Endothelial cell of umbilical vein (primary cell): ENCODE data around the gene WBP1L. TPM values are rescaled to one million over a fixed set of nuclear protein-coding genes. Genes with fewer than 3 reads are reported as not detected.

ENCODE experiments used
- BruUV-seq: library from RNA; stranded (reverse); fragments of 400-500 nt; replicated peaks from 2 replicates; lab custom pipeline; 2021; lab: Mats Ljungman, UMichigan
- CTCF ChIA-PET: fragments of 300-600, 350-600 bp; sonication (Branson Sonifier 250); formaldehyde crosslinking; loops from one replicate; lab custom pipeline; 2021; ENCODE audit warnings: antibody characterized with exemption, inconsistent platforms; lab: Charles Lee
- POLR2A ChIA-PET: fragments of 300-600, 350-600 bp; sonication (Branson Sonifier 250); formaldehyde crosslinking; loops from one replicate; lab custom pipeline; 2021; ENCODE audit warnings: antibody characterized with exemption, inconsistent platforms; lab: Charles Lee
- DNase-seq: peaks from one replicate; pipeline ENCODE4 v3.0.0-alpha.2; 2011; ENCODE audit warnings: low read depth, low spot score
- FAIRE-seq: peaks from 2 replicates; lab custom pipeline; 2011; peaks lifted over from hg19 to GRCh38; lab: Jason Lieb, UNC
- H2AFZ ChIP-seq: 2 replicates; pipeline ENCODE4 v1.6.0; 2012; ENCODE audit warnings: low read depth, low read length, control low read depth, inconsistent platforms
- H3K27ac ChIP-seq: 2 replicates; pipeline ENCODE4 v1.5.1; 2011; ENCODE audit warnings: low read depth, mild to moderate bottlenecking, control low read depth, low read length, moderate library complexity; ENCODE audit not compliant: insufficient read depth
- H3K27me3 ChIP-seq, 2 experiments: 2 replicates each; pipeline versions ENCODE4 v1.6.0 to v1.6.1; 2011; ENCODE audit warnings: low read length in 2 of 2, mixed read lengths in 1 of 2; ENCODE audit not compliant: control insufficient read depth in 2 of 2, insufficient read depth in 2 of 2
- H3K36me3 ChIP-seq, 2 experiments: 2 replicates in 1 of 2; 3 replicates in 1 of 2; pipeline ENCODE4 v1.5.1; 2011; ENCODE audit warnings: low read length in 2 of 2, mild to moderate bottlenecking in 1 of 2, moderate library complexity in 1 of 2; ENCODE audit not compliant: control insufficient read depth in 2 of 2, insufficient read depth in 2 of 2; ENCODE audit errors: extremely low read depth in 1 of 2
- H3K4me1 ChIP-seq: 3 replicates; pipeline ENCODE4 v1.5.1; 2011; ENCODE audit warnings: mild to moderate bottlenecking, low read length; ENCODE audit not compliant: control insufficient read depth, insufficient read depth; ENCODE audit errors: extremely low read depth
- H3K4me2 ChIP-seq: 2 replicates; pipeline ENCODE4 v1.6.1; 2011; ENCODE audit warnings: low read length, control low read depth, mixed read lengths; ENCODE audit not compliant: insufficient read depth
- H3K4me3 ChIP-seq, 3 experiments: fragments of 200-600 bp in 1 of 3; sonication (generic), shearing (Covaris generic) in 1 of 3; replicated peaks in 1 of 3; 2 replicates each; pipeline ENCODE4 v1.5.1; 2011 to 2016; ENCODE audit warnings: control low read depth in 3 of 3, low read length in 3 of 3, mild to moderate bottlenecking in 2 of 3, inconsistent platforms in 1 of 3, low read depth in 1 of 3, moderate library complexity in 1 of 3; ENCODE audit not compliant: insufficient read depth in 1 of 3
- H3K79me2 ChIP-seq: 2 replicates; pipeline ENCODE4 v1.6.0; 2012; ENCODE audit warnings: low read length, inconsistent platforms; ENCODE audit not compliant: control insufficient read depth, insufficient read depth
- H3K9ac ChIP-seq: replicated peaks from 2 replicates; pipeline ENCODE3; 2011; ENCODE audit warnings: low read length, control low read depth; ENCODE audit not compliant: insufficient read depth; ENCODE audit errors: extremely low read depth
- H3K9me1 ChIP-seq: replicated peaks from 3 replicates; pipeline ENCODE4 v1.6.0; 2011; ENCODE audit warnings: mild to moderate bottlenecking, low read length; ENCODE audit not compliant: control insufficient read depth, insufficient read depth; ENCODE audit errors: extremely low read depth
- H3K9me3 ChIP-seq: replicated peaks from 2 replicates; pipeline ENCODE4 v1.5.1; 2012; ENCODE audit warnings: low read length, inconsistent platforms; ENCODE audit not compliant: control insufficient read depth, insufficient read depth
- H4K20me1 ChIP-seq: replicated peaks from 2 replicates; pipeline ENCODE3; 2011; ENCODE audit warnings: mild to moderate bottlenecking, low read length; ENCODE audit not compliant: control insufficient read depth, insufficient read depth; ENCODE audit errors: extremely low read depth
- EZH2 ChIP-seq: IDR thresholded peaks from 2 replicates; pipeline ENCODE4 v1.6.1; 2012; ENCODE audit warnings: borderline replicate concordance, low read depth, mild to moderate bottlenecking, moderate library complexity, low read length, inconsistent platforms; ENCODE audit not compliant: severe bottlenecking
- FOS ChIP-seq: IDR thresholded peaks from 2 replicates; pipeline ENCODE4 v1.6.1; 2011; ENCODE audit warnings: mild to moderate bottlenecking, low read length, moderate library complexity, borderline replicate concordance; ENCODE audit not compliant: insufficient read depth
- GATA2 ChIP-seq: IDR thresholded peaks from 2 replicates; pipeline ENCODE4 v1.7.0; 2011; ENCODE audit warnings: low read depth, mild to moderate bottlenecking, moderate library complexity, mixed read lengths, low read length; ENCODE audit not compliant: insufficient read length, insufficient read depth
- JUN ChIP-seq: IDR thresholded peaks from 2 replicates; pipeline ENCODE4 v1.6.1; 2011; ENCODE audit warnings: borderline replicate concordance, low read depth; ENCODE audit not compliant: insufficient read length, insufficient read depth
- MYC ChIP-seq: IDR thresholded peaks from one replicate; pipeline ENCODE4 v1.6.1; 2011; ENCODE audit warnings: mild to moderate bottlenecking, low read depth, low read length
- POLR2A ChIP-seq: IDR thresholded peaks from 2 replicates; pipeline ENCODE4 v1.6.1; 2012; ENCODE audit warnings: low read depth, mild to moderate bottlenecking, control low read depth, low read length
- POLR2AphosphoS5 ChIP-seq: IDR thresholded peaks from 2 replicates; pipeline ENCODE4 v1.6.1; 2012; ENCODE audit warnings: low read depth, mild to moderate bottlenecking, control low read depth, low read length, moderate library complexity; ENCODE audit not compliant: insufficient read depth
- dilution Hi-C: fragments of 300-500 bp; cut with MboI; formaldehyde crosslinking; loops from one replicate; pipeline ENCODE4 v1.15.0; 2019; ENCODE audit warnings: low sequenced_read_pairs; ENCODE audit not compliant: extremely low pct_ligation_motif_present
- intact Hi-C: fragments of 100-400 bp; cut with micrococcal nuclease; formaldehyde crosslinking; loops from one replicate; pipeline ENCODE4 v1.10.0; 2022
- polyA plus RNA-seq, 4 experiments: library from polyadenylated mRNA; depleted of rRNA in 3 of 4; stranded (reverse) in 3 of 4; unstranded in 1 of 4; fragments of >200 nt; gene quantifications; 2 replicates each; pipeline versions ENCODE4 v1.2.1 to v1.2.3, GENCODE V29; 2011 to 2012; ENCODE audit warnings: missing spikeins in 1 of 4
- total RNA-seq: library from RNA; stranded (reverse); gene quantifications from 2 replicates; pipeline ENCODE4 v1.2.3, GENCODE V29; 2021
- TF ChIP-seq, protein P1 (sequence below): IDR thresholded peaks from 2 replicates; pipeline ENCODE4 v1.6.1; 2011; ENCODE audit not compliant: insufficient read depth, insufficient read length
- TF ChIP-seq, protein P2 (sequence below), 2 donors: IDR thresholded peaks; 1 replicate in 1 of 2; 2 replicates in 1 of 2; pipeline ENCODE4 v1.5.1; 2011; ENCODE audit warnings: low read length in 2 of 2, mild to moderate bottlenecking in 2 of 2, moderate library complexity in 2 of 2, control low read depth in 1 of 2, inconsistent platforms in 1 of 2, low read depth in 1 of 2; ENCODE audit not compliant: insufficient read depth in 1 of 2; ENCODE audit errors: extremely low read depth in 1 of 2

WBP1L gene
- total and polyA plus RNA-seq, 2 donors (not counting 3 experiments of a cell fraction or from before 2014, with no cell fraction given), result 46.0 to 70.3 TPM

DNA sequence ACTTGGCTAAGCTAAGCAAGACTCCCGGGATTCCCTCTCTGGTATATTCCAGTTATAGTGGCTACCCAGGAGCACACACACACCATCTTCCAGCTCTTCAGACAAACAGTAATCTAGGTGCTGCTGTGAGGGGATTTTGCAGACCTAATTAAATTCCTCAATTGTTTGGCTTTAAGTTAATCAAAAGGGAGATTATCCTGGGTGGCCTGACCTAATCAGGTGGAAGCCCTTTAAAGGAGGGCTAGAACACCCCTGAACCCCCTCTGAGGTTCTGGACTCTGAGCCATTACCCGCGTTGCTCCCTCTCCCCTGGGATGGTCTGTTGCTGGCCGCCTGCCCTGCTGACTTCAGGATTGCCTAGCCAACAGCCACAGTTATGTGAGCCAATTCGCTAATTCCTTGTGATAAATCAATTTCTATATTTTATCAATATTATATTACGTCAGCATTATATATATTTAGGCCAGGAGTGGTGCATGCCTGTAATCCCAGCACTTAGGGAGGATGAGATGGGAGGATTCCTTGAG, 22.9 kb upstream of the WBP1L start:
- Histone ChIP-seq H3K4me2 (no peak overlapping the region), H3K9me1 (no peaks in the 10 kb centered on the region), H3K4me1 (peaks cover 5% of the 10 kb centered on the region), H4K20me1 (no peaks in the 10 kb centered on the region), H3K27ac (no peak overlapping the region), H3K9me3 (no peaks in the 10 kb centered on the region), H3K4me3 (no peak overlapping the region), H2AFZ (no peak overlapping the region), H3K9ac (no peak overlapping the region), H3K27me3 (no peaks in the 10 kb centered on the region), H3K36me3 (no peaks in the 10 kb centered on the region), H3K79me2 (peaks cover 3% of the 10 kb centered on the region)
- DNase-seq (no peak), FAIRE-seq (no peak)
- ChIA-PET CTCF (interaction anchor here (0.6 to 3.1 kb wide), 4 partner anchors 10 to 181 kb away, joined by 3 to 15 read pairs (median 8); no protein-coding TSS in a partner anchor), POLR2A (interaction anchor here (0.6 kb wide), 1 partner anchor 37 kb away, joined by 7 read pairs; no protein-coding TSS in a partner anchor)
- no TSS peak for BruUV-seq
- TF ChIP-seq, protein P1, sequence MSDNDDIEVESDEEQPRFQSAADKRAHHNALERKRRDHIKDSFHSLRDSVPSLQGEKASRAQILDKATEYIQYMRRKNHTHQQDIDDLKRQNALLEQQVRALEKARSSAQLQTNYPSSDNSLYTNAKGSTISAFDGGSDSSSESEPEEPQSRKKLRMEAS, result no peak
- TF ChIP-seq GATA2 (no peak), EZH2 (no peak), POLR2AphosphoS5 (no peak), MYC (no peak), FOS (no peak), POLR2A (no peak), JUN (no peak)
- TF ChIP-seq, protein P2, sequence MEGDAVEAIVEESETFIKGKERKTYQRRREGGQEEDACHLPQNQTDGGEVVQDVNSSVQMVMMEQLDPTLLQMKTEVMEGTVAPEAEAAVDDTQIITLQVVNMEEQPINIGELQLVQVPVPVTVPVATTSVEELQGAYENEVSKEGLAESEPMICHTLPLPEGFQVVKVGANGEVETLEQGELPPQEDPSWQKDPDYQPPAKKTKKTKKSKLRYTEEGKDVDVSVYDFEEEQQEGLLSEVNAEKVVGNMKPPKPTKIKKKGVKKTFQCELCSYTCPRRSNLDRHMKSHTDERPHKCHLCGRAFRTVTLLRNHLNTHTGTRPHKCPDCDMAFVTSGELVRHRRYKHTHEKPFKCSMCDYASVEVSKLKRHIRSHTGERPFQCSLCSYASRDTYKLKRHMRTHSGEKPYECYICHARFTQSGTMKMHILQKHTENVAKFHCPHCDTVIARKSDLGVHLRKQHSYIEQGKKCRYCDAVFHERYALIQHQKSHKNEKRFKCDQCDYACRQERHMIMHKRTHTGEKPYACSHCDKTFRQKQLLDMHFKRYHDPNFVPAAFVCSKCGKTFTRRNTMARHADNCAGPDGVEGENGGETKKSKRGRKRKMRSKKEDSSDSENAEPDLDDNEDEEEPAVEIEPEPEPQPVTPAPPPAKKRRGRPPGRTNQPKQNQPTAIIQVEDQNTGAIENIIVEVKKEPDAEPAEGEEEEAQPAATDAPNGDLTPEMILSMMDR (IDR thresholded peaks at IDR 0.05; ENCODE audit: extremely low read depth in 1 of 2, insufficient read depth in 1 of 2, low read depth in 1 of 2, low read length in 2 of 2), result no peak
- dilution Hi-C loops (no loop called here), intact Hi-C loops (no loop called here)
